CD4-positive, alpha-beta T cell treated with Interferon alpha-2 for 1 hour (primary cell): ENCODE measurements around the gene D2HGDH.
"Not testable (repeated sequence)": the region's sequence is repeated elsewhere in the genome, so short reads cannot be mapped to it uniquely, and the experiment has no call there.

Experiments used
- DNase-seq, 2 donors: peaks; one replicate each; pipeline ENCODE4 v3.0.0-alpha.2; 2020 to 2022

The D2HGDH gene

DNA sequence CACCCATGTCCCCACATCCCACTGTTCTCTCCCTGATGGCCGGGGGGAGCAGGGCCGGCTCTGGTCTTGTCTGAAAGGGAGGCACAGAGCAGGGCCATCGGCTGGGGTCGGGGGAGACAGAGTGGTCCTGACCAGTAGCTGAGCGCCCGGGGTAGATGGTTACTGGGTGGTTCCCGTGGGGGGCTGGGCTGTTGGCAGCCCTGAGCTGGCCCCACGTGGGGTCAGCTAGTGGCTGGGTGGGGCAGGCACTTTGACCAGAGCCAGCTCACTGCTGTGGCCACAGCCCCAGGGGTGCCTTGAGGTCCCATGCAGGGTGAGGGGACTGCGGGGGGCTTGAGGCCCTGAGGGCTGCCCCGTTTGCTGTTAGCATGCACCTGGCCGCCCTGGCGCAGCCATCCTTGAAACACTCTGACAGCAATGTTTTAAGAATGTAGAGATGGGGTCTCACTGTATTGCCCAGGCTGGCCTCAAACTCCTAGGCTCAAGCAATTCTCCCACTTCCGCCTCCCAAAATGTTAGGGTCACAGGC, 62.2 kb downstream of the D2HGDH start:
- DNase-seq, result no peak

DNA sequence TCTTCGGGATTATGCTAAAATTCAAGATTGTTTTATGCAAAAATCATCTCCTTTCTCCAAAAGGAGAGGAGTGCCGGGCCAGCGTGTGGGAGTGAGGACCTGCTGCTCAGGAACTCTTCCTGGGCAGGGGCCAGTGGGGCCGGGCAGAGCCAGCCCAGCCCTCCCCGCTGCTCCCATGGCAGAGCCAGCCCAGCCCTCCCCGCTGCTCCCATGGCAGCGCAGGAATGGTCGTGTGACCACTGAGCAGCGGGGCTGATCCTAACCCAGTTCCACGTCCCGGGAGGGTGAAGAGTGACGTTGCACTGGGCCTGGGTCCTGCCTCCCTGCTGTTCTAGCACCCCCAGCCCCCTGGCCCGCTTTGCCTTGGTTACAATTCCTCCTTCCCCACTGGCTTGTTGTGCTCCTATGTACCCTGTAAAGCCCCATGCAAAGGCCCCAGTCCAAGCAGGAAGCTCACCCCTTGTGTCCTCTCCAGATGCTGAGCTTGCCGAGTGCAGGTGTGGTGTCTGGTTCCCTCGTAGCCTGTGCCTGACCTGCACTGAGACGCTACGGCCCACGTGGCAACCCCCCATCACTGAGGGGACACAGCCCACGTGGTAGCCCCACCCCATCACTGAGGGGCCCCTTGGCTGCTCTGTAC, 63.1 kb downstream of the D2HGDH start:
- no peak for DNase-seq

DNA sequence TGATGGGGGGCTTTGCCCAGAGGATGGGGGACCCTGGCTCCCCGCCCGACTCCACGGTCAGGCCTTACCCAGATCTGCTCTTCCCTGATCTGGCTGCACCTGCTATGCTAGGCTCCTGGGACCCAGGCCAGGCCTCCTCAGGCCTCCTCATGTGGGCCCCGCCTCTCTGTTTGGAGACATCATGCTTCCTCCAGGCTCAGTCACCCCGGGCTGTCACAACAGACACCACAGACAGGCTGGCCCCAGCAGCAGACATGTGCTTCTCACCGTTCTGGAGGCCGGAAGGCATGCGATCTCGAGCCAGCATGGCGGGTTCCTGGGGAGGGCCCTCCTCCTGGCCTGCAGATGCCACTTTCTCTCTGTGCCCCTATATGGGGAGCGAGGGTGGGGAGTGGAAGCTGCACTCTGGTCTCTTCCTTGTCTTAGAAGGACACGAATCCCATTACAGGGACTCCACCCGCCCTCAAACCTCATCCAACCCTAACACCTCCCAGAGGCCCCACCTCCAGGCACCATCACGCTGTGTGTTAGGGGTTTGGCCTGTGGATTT, 63.7 kb downstream of the D2HGDH start:
- DNase-seq, result no peak

DNA sequence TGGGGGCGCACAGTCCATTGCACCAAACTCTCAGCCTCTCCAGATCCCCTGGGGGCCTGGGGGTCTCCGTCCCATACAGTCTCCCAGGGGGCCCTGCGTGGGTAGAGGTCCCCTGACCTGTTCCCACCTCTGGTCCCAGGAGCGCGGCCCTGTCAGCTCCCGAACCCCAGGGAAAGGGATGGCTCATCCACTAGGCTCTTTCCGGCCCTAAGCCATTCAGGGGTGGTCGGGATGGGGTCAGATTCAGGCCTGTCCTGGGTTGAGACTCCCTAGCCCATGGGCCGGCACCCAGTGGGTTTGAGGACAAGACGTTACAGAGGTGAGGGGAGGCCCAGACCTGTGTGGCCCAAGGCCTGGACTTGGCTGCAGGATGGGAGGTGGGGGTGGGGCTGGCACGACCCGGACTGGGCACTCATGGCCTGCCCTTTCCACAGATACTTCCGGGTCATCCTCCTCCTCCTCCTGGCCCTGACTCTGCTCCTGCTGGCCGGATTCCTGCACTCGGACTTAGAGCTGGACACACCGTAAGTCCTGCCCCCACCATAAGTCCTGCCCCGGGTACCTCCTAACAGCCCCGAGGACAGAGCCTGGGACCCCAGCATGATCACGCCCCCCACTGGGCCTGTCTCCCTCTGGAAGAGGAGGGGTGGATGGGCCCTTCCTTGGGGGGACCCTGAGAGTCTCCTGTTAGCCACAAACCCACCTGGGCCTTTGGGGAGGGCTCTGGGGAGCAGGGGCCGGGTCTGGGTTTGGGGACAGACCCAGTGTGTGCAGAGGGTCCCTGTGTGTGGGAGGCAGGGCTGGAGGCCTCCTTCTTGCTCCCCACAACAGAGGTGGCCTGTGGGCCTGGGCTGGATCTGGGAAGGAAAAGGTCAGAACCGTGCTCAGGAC, 64.4 kb downstream of the D2HGDH start:
- no peak for DNase-seq

DNA sequence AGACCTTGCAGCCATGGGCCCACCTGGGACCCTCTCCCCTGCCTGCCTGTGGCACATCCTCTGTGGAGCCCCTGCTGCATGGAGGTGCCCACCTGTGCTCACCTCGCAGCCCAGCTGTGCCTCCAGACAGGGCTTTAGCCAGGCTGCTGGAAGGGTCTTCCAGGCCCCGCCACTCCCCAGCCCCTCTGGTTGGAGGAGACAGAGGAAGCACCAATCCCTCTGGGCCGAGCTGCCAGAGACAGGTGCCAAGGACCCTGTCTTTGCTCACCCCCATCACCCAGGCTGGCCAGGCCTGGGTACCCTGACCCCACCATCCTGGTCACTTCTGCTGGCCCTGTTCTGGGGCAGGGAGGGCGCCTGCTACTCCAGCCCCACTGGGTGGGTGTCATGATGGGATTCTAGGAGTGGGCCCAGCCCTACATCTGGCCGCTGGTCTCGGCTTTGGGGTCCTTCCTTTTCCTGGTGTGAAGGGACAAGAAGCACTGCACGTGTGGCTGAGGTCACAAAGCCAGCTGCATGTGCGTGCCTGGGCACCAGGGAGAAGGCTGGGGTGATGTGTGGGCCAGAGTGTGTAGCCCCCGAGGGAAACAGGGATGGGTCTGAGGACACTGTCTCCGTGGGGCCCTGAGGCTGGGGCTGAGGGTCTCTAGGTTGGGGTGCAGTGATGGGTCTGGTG, 65.2 kb downstream of the D2HGDH start:
- DNase-seq, result no peak

DNA sequence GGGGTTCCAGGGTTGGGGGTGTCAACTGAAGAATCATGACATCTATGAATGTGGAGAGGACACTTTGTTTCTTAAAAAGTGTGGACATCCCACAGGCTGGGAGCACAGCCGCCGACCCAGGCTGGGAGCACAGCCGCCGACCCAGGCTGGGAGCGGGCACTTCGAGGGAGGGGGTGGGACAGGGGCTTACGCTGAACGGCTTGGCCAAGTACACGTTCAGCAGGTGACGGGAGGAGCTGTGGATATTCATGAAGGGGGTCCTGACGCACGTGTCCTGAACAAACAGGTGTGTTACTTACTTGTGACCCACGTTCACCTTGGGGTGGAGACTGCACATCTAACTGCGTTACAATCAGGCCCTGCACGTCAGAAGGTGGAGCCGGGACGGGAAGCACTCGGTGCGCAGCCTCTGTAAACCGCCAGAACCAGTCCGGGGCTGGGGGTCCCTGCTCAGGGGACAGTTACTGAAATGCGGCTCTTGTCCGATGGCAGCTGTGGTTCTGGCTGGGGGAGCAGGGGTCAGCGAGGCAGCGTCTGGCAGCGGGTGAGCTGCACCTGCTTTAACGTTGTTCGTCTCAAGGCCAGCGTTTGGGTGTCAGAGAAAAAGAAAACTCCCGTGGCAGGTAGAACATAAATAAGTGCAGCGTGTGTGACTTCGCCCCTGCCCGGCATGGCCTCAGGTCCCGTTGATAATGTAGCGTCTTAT, 65.9 kb downstream of the D2HGDH start:
- DNase-seq, result not testable (repeated sequence)

DNA sequence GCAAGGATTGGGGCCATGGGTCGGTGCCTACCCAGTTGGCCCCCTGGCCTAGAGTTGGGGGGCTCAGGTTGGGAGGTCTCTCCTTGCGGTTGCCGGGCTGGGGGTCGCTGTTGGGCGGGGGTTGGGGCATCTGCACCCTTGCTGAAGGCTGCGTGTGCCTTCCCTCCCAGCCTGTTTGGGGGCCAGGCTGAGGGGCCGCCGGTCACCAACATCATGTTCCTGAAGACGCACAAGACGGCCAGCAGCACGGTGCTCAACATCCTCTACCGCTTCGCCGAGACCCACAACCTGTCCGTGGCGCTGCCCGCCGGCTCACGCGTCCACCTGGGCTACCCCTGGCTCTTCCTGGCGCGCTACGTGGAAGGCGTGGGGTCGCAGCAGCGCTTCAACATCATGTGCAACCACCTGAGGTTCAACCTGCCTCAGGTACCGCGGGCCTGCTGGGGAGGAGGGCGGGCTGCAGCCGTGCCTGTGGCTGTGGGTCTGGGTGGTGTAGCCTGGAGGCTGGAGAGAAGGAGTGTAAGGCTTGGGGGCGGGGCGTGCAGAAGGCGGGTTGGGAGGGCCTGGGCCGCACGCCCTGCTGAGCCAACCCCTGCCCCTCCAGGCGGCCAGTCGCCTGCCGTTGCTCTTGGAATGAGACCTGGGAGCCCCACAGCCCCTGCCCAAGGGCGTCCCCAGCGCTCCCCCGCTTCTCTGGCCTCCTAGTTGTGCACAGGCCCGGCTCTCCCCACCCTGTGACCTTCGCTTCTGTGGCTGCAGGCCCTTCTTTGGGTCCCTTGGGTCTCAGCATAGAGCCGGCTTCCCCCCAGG, 67.4 kb downstream of the D2HGDH start:
- DNase-seq, result no peak

DNA sequence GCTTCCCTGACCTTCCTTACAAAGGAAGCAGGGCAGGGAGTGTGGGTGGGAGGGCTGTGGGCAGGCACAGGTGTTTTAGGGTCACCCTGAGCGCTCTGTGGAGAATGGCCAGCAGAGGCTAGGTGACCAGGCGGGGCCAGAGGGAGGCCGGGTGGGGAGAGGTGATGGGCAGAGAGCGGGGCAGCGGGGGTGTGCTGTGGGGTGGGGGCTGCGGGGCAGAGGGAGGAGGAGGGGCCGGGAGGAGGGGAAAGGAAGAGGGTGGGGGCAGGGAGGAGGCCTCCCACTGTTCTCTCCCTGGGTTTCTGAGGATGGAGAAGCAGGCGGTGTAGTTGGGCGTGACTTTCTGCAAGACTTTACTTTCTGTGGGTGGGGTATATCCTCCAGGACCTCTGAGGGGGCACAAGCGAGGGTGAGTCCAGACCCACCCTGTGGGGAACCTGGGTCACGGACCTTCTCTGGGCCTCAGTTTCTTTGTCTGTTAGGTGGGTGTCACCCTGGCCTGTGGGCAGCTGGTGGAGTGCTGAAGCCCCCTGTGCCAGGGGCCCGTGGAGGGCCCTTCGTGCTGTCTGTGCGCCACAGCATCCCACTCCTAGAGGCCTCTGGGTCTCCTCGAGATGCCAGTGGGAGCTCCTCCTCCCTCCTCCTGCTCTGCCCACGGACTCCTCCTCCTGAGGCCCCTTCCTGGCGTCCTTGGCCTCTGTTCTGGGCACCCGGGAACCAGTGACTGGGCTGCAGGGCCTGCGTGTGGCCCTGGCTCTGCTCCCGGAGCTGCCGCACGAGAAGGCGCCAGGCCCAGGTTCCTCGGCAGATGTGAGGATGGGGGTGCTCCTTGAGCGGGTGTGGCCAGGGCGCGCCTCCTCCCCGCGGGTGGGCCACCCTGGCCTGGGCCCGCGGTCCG, 68.2 kb downstream of the D2HGDH start:
- no peak for DNase-seq

DNA sequence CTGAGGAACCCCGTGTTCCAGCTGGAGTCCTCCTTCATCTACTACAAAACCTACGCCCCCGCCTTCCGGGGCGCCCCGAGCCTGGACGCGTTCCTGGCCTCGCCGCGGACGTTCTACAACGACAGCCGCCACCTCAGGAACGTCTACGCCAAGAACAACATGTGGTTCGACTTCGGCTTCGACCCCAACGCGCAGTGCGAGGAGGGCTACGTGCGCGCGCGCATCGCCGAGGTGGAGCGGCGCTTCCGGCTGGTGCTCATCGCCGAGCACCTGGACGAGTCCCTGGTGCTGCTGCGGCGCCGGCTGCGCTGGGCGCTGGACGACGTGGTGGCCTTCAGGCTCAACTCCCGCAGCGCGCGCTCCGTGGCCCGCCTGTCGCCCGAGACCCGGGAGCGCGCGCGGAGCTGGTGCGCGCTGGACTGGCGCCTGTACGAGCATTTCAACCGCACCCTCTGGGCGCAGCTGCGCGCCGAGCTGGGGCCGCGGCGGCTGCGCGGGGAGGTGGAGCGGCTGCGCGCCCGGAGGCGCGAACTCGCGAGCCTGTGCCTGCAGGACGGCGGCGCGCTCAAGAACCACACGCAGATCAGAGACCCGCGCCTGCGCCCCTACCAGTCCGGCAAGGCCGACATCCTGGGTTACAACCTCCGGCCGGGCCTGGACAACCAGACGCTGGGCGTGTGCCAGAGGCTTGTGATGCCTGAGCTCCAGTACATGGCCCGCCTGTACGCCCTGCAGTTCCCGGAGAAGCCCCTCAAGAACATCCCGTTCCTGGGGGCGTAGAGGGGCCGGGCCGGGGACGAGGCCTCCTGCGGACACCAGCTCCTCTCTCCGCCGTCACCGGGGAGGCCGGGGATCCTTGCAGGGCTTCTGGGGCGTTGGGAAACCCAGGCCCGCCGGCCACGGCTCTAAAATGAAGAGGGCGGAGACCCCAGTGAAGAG, 69.2 kb downstream of the D2HGDH start:
- DNase-seq, result peak; percentile 22 to 63

DNA sequence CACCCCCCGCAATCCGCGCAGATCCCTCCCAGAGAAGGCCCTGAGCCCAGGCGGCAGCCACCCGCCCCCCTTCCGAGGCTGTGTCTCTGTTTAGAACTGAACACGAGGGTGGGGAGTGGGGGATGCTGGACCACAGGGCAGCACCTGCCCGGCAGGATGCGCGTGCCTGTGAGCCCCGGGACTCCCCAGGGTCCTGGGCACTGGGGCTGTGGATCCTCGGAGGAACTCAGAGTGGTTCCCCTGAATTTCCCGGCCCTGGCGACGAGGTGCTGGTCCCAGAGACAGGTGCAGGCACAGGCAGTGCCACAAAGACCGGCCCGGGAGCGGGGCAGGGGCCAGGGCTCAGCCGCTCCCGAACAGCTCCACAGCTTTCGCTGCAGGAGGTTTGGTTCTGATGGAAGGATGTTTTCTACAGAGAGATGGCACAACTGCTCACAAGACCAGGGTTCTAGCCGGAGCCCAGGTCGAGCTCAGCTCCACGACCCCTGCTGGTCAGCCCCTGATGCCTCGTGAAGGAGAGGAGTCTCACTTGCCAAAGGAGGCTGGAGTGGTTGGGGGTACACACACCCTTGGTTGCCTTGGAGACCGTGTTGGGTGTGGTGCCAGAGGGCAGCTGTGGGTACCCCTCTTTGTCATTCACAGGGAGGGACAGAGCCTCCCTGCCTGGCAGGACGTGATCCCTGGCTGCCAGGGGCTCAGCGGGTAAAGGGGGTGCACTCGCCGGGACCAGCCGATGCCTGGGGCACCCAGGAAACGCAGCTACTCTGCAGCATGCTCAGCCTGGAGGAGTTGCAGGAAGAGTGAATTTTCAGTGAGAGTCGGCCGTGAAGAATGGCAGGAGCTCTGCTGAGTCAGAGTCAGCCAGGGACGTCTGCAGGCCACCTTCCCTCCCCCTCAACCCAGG, 70.1 kb downstream of the D2HGDH start:
- DNase-seq, result peak in 1 of 2 donors; percentile 29

DNA sequence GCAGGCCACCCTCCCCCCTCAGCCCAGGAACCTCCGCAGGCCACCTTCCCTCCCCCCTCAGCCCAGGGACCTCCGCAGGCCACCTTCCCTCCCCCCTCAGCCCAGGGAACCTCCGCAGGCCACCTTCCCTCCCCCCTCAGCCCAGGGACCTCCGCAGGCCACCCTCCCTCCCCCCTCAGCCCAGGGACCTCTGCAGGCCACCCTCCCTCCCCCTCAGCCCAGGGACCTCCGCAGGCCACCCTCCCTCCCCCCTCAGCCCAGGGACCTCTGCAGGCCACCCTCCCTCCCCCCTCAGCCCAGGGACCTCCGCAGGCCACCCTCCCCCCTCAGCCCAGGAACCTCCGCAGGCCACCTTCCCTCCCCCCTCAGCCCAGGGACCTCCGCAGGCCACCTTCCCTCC, 71.8 kb downstream of the D2HGDH start:
- not testable (repeated sequence) for DNase-seq

DNA sequence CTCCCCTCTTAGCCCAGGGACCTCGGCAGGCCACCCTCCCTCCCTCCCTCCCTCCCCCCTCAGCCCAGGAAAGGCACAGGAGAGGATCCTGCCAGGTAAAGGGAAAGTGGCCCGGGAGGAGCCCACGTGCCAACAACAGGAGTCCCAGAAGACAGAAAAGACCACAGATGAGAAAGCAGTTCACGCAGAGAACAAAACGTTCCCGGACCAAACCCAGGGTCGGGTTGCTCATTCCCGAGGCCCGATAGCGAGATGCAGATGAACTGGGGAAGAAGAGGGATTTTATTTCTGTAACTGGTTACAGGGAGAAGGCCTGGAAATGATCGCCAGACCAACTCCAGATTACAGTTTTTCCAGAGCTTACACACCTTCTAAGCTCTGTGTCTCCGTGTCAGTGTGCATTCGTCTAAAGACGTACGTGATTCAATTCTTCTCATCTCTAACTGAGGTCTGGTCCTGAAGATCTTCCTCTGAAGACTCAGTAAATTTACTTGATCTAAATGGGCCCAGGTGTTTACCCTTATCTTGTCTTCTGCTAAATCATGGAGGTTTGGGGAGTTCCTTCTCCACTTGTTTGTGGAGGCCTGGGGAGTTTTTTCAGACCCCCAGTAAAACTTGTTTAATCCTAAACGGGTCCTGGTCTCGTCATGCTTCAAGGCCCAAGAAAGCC, 73.8 kb downstream of the D2HGDH start:
- no peak for DNase-seq

DNA sequence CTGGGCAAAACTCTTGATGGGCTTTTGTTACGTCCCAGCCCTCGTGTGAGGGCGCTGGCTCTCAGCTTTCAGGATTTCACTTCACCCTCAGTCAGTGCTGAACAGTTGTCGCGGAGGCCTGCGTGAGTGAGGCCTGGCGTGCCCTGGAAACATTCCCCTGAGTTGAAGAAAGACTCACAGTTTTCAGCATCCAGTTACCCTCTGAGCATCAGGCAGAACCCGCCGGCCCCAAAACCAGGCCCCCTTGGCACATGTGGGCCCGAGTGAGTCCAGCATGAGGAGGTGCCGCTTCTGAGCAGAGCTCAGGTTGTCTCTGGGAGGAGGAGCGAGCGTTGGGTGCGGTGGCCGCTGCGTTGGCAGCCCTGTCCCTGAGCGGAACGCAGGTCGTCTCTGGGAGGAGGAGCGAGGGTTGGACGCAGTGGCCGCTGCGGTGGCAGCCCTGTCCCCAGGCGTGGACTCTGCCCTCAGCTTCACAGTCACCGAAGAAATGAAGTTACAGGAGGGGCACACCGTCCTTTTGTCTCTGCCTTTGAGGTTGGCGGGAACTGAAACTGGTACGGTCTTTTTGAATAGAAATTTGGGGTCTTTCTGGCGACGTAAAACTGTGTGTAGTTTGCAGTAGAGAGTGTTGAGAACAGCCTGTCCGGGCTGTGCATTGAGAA, 74.4 kb downstream of the D2HGDH start, which contains the start of gene NEU4:
Gene NEU4, plus strand, starts transcription at position 473 of the 662 bp plus-strand sequence. CDS start 5,292 bp downstream, outside the sequence.
- no peak for DNase-seq

DNA sequence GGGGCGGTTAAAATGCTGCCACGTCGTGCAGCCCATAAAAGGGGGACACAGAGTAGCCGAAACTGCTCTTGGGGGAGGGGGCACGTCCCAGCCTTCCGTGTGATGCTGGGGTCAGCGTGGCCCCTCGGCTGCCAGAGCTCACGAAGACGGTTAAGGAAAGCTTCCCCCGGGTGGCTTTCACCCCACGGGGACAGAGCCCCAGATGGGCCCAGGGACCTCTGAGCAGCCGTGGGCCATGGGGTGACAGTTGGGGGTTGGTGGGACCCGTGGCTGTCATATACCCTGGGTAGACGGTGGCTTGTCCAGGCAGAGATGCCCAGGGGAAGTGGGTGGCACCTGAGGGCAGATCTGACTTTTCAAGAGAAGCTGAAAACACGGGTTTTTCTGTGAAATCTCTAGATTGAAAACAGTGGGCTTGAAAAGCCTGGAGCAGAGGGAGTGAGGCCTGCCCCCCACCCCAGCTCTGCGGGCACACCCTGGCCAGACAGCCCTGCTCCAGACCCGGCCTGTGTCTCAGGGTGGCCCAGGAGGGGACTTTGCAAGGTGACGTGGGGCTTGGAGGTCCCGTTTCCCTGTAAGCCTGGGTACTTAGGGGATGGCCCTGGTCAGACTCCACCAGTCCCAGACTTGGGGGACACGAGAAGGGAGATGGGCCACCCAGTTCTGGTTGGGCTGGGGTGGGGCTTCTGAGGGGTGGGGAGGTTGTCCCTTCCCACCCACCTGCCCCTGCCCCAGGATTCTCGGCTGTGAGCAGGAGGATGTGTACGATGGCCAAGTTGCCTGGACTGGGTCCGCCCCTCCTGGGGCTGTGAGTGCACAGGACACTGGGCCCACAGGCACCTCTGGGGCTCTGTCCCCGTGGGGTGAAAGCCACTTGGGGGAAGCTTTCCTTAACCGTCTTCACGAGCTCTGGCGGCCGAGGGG, 75.2 kb downstream of the D2HGDH start:
- no peak for DNase-seq

DNA sequence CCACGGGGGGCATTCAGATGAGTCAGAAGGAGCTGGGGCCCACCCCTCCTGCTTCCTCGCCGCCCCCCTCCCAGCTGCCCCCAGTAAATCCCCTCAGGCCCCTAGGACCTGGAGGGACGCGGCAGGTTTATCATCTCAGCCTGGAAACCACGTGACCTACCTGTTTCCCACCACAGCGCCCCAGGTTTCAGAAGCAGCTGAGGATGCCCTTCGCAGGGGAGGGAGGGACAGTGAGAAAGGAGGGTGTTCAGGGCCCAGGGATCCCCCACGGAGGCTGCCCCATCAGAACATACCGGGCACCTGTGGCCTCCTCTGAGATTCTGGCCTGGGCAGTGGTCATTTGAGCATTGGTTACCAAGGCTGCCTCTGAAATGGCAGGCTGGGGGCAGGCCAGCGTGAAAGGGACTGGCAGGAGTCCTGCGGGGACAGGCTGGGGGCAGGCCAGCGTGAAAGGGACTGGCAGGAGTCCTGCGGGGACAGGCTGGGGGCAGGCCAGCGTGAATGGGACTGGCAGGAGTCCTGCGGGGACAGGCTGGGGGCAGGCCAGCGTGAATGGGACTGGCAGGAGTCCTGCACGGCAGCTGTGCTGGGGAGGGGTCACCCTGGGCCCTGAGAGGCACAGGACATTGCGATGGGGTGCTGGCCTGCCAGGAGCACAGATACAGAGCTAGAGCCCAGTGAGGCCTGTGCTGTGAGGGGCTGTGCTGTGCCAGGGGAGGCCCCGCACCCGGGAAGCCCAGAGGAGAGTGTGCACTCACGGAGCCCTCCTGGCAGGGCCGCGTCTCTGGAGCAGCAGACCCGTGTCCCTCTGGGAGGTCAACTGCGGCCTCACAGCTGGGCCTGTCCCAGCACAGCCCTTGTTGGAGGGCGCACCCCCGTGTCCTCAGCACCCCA, 76.1 kb downstream of the D2HGDH start:
- DNase-seq, result no peak
